KMS-11 (cell line): ENCODE measurements around the gene KIF5C.

Experiments used
- H2AFZ ChIP-seq: fragments of 200-600 bp; sonication (generic); 2 replicates; pipeline ENCODE4 v1.6.1; 2016; ENCODE audit warnings: antibody characterized with exemption, mixed run types, low read depth
- H3K27ac ChIP-seq: fragments of 200-600 bp; sonication (generic); 2 replicates; pipeline ENCODE4 v1.6.1; 2016; ENCODE audit warnings: mild to moderate bottlenecking, mixed run types
- H3K27me3 ChIP-seq: fragments of 200-600 bp; sonication (generic); 2 replicates; pipeline ENCODE4 v1.6.1; 2017; ENCODE audit warnings: mild to moderate bottlenecking, low read depth, mixed run types, moderate library complexity; ENCODE audit not compliant: insufficient read depth
- H3K36me3 ChIP-seq: fragments of 200-600 bp; sonication (generic); 2 replicates; pipeline ENCODE4 v1.6.1; 2017; ENCODE audit warnings: mild to moderate bottlenecking, mixed run types; ENCODE audit not compliant: insufficient read depth
- H3K4me1 ChIP-seq: fragments of 200-600 bp; sonication (generic); 2 replicates; pipeline ENCODE4 v1.6.1; 2016; ENCODE audit warnings: mild to moderate bottlenecking, low read depth, mixed run types; ENCODE audit not compliant: poor library complexity, severe bottlenecking
- H3K4me2 ChIP-seq: fragments of 200-600 bp; sonication (generic); 2 replicates; pipeline ENCODE4 v1.7.0; 2016; ENCODE audit warnings: mild to moderate bottlenecking, mixed run types
- H3K4me3 ChIP-seq: fragments of 200-600 bp; sonication (generic); IDR thresholded peaks from 2 replicates; pipeline ENCODE4 v1.6.1; 2017; ENCODE audit warnings: low read depth, low read length, mixed read lengths; ENCODE audit not compliant: insufficient read depth
- H3K79me2 ChIP-seq: fragments of 200-600 bp; sonication (generic); 2 replicates; pipeline ENCODE4 v1.6.1; 2016; ENCODE audit warnings: low read depth, mixed run types; ENCODE audit not compliant: insufficient read depth
- H3K9ac ChIP-seq: fragments of 200-600 bp; sonication (generic); 2 replicates; pipeline ENCODE4 v1.6.1; 2016; ENCODE audit warnings: mild to moderate bottlenecking, mixed run types
- H4K20me1 ChIP-seq: fragments of 200-600 bp; sonication (generic); 2 replicates; pipeline ENCODE4 v1.6.1; 2016; ENCODE audit warnings: mild to moderate bottlenecking, mixed run types; ENCODE audit not compliant: insufficient read depth
- TF ChIP-seq, protein P1 (sequence below): fragments of 200-600 bp; sonication (generic); conservative IDR thresholded peaks from 2 replicates; pipeline ENCODE4 v1.6.1; 2017; ENCODE audit warnings: low read depth, mild to moderate bottlenecking, antibody characterized with exemption, low read length, moderate library complexity, mixed read lengths

The KIF5C gene

DNA sequence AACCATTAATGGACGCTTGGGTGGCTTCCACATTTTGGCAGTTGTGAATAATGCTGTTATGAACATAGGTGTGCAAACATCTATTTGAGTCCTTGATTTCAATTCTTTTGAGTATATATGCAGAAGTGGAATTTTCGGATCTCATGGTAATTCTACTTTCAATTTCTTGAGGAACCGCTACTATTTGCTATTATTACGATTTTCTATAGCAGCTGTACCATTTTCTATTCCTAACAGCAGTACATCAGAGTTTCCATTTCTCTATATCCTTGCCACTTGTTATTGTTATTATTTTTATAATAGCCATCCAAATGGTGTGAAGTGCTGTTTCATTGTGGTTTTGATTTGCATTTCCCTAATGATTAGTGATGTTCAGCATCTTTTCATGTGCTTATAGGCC lies 69.5 kb downstream of the KIF5C start:
- Histone ChIP-seq H3K4me1 (no peaks in the 10 kb centered on the region), H3K27me3 (no peaks in the 10 kb centered on the region), H3K36me3 (no peaks in the 10 kb centered on the region), H2AFZ (no peak overlapping the region), H3K79me2 (no peaks in the 10 kb centered on the region), H4K20me1 (no peaks in the 10 kb centered on the region), H3K9ac (no peak overlapping the region), H3K27ac (no peak overlapping the region), H3K4me3 (no peak overlapping the region), H3K4me2 (no peak overlapping the region)
- TF ChIP-seq, protein P1, sequence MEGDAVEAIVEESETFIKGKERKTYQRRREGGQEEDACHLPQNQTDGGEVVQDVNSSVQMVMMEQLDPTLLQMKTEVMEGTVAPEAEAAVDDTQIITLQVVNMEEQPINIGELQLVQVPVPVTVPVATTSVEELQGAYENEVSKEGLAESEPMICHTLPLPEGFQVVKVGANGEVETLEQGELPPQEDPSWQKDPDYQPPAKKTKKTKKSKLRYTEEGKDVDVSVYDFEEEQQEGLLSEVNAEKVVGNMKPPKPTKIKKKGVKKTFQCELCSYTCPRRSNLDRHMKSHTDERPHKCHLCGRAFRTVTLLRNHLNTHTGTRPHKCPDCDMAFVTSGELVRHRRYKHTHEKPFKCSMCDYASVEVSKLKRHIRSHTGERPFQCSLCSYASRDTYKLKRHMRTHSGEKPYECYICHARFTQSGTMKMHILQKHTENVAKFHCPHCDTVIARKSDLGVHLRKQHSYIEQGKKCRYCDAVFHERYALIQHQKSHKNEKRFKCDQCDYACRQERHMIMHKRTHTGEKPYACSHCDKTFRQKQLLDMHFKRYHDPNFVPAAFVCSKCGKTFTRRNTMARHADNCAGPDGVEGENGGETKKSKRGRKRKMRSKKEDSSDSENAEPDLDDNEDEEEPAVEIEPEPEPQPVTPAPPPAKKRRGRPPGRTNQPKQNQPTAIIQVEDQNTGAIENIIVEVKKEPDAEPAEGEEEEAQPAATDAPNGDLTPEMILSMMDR = no peak

DNA sequence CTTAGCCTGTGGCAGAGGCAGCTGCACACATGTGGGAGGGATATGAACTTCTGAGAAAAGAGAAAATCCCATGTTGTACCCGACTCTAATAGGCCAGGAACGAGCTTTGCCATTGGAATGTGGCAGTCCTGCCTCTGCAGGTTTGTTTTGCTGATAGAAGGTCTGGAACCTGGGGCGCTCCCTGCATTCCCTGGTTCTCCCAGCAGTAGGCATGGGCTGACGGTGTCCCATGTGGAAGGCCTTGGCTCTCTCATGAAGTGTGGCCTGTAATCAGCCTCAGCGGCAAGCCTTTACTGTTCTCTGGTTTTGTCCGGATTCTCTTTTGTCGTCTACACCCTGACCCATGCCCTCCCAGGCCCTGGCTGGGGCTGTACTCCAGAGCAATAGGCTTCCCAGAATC lies 72.3 kb downstream of the KIF5C start:
- H3K4me1 ChIP-seq = no peaks in the 10 kb centered on the region
- no peaks in the 10 kb centered on the region for H3K36me3 ChIP-seq
- H2AFZ ChIP-seq = no peak overlapping the region
- TF ChIP-seq, protein P1 = no peak
- no peak overlapping the region for H3K27ac ChIP-seq
- H3K4me3 ChIP-seq = no peak overlapping the region
- no peak overlapping the region for H3K9ac ChIP-seq
- H4K20me1 ChIP-seq = no peaks in the 10 kb centered on the region
- no peaks in the 10 kb centered on the region for H3K79me2 ChIP-seq
- H3K4me2 ChIP-seq = no peak overlapping the region
- no peaks in the 10 kb centered on the region for H3K27me3 ChIP-seq

- H3K4me3 ChIP-seq = no peak overlapping the region
- TF ChIP-seq, protein P1 = no peak
- no peak overlapping the region for H3K4me2 ChIP-seq
- no peaks in the 10 kb centered on the region for H3K27me3 ChIP-seq
- no peaks in the 10 kb centered on the region for H3K4me1 ChIP-seq
- no peaks in the 10 kb centered on the region for H4K20me1 ChIP-seq
- no peak overlapping the region for H2AFZ ChIP-seq
- H3K9ac ChIP-seq = no peak overlapping the region
- H3K79me2 ChIP-seq = no peaks in the 10 kb centered on the region
- no peak overlapping the region for H3K27ac ChIP-seq
- H3K36me3 ChIP-seq = no peaks in the 10 kb centered on the region
These were observed 73.8 kb downstream of the KIF5C start for GRCh38 chr2:148948868-148949267.

- TF ChIP-seq, protein P1 = no peak
- H3K4me3 ChIP-seq = no peak overlapping the region
- no peaks in the 10 kb centered on the region for H3K4me1 ChIP-seq
- no peaks in the 10 kb centered on the region for H3K36me3 ChIP-seq
- H2AFZ ChIP-seq = no peak overlapping the region
- no peaks in the 10 kb centered on the region for H3K27me3 ChIP-seq
- no peak overlapping the region for H3K9ac ChIP-seq
- no peaks in the 10 kb centered on the region for H4K20me1 ChIP-seq
- no peaks in the 10 kb centered on the region for H3K79me2 ChIP-seq
- no peak overlapping the region for H3K27ac ChIP-seq
- H3K4me2 ChIP-seq = no peak overlapping the region
These were observed 74.3 kb downstream of the KIF5C start for GRCh38 chr2:148949348-148949747.
